ENCODE measurements around the gene STRIP1. TPM values are rescaled to one million over a fixed set of nuclear protein-coding genes. Genes with fewer than 3 reads are reported as not detected.

The STRIP1 gene
- total and polyA plus RNA-seq, 4 donors: 5.8 to 22.8 (median 13.2) TPM

- peaks cover 0 to 1% (median 0%) of the 10 kb centered on the region in 4 donors for H3K4me1 ChIP-seq (ENCODE audit: control insufficient read depth in 4 of 4, insufficient read depth in 4 of 4, low read length in 3 of 4)
- TF ChIP-seq SP1 (IDR thresholded peaks at IDR 0.05): no peak
- TF ChIP-seq RXRA (IDR thresholded peaks at IDR 0.05): no peak
- no peak for TF ChIP-seq REST (IDR thresholded peaks at IDR 0.05)
- no peak for TF ChIP-seq EGR1 (IDR thresholded peaks at IDR 0.05; ENCODE audit: low read depth in 2 of 2)
- TF ChIP-seq HNF4G (IDR thresholded peaks at IDR 0.05): no peak
- no peak for TF ChIP-seq GABPA (IDR thresholded peaks at IDR 0.05 in 1 of 2, conservative IDR thresholded peaks at IDR 0.05 in 1 of 2)
- no peak for TF ChIP-seq ATF3 (IDR thresholded peaks at IDR 0.05)
- TF ChIP-seq, protein P1, sequence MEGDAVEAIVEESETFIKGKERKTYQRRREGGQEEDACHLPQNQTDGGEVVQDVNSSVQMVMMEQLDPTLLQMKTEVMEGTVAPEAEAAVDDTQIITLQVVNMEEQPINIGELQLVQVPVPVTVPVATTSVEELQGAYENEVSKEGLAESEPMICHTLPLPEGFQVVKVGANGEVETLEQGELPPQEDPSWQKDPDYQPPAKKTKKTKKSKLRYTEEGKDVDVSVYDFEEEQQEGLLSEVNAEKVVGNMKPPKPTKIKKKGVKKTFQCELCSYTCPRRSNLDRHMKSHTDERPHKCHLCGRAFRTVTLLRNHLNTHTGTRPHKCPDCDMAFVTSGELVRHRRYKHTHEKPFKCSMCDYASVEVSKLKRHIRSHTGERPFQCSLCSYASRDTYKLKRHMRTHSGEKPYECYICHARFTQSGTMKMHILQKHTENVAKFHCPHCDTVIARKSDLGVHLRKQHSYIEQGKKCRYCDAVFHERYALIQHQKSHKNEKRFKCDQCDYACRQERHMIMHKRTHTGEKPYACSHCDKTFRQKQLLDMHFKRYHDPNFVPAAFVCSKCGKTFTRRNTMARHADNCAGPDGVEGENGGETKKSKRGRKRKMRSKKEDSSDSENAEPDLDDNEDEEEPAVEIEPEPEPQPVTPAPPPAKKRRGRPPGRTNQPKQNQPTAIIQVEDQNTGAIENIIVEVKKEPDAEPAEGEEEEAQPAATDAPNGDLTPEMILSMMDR (IDR thresholded peaks at IDR 0.05; ENCODE audit: low read depth, low read length, missing input control): no peak
- TF ChIP-seq, protein P2, sequence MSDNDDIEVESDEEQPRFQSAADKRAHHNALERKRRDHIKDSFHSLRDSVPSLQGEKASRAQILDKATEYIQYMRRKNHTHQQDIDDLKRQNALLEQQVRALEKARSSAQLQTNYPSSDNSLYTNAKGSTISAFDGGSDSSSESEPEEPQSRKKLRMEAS (IDR thresholded peaks at IDR 0.05): no peak
- no peak for TF ChIP-seq JUND (IDR thresholded peaks at IDR 0.05)
- no peak for TF ChIP-seq HNF4A (conservative IDR thresholded peaks at IDR 0.05)
- TF ChIP-seq RAD21 (IDR thresholded peaks at IDR 0.05): no peak
- no peak for TF ChIP-seq NR2F2 (IDR thresholded peaks at IDR 0.05)
- TF ChIP-seq FOXA1 (IDR thresholded peaks at IDR 0.05): no peak
- WGBS: 97% methylated on average over 10 of the region's 10 CpGs
- H3K27me3 ChIP-seq (ENCODE audit: control insufficient read depth in 4 of 4, insufficient read depth in 4 of 4, low read length in 3 of 4): no peaks in the 10 kb centered on the region
- no peak for DNase-seq (ENCODE audit: low spot score)
- H3K4me3 ChIP-seq (ENCODE audit: low read depth in 1 of 3, low read length in 3 of 3): no peak overlapping the region
- H3K9ac ChIP-seq (ENCODE audit: low read depth in 1 of 2, low read length in 2 of 2): no peak overlapping the region
- H3K27ac ChIP-seq (ENCODE audit: low read depth in 1 of 2, low read length in 2 of 2): no peak overlapping the region
- peaks cover 11 to 88% (median 79%) of the 10 kb centered on the region in 4 donors for H3K36me3 ChIP-seq (ENCODE audit: control insufficient read depth in 4 of 4, insufficient read depth in 3 of 4, low read depth in 1 of 4, low read length in 3 of 4)
- no peaks in the 10 kb centered on the region for H3K9me3 ChIP-seq (ENCODE audit: control insufficient read depth in 4 of 4, low read length in 3 of 4)
Measured at GRCh38 chr1:110043016-110043415, 8.6 kb downstream of the STRIP1 start.

DNA sequence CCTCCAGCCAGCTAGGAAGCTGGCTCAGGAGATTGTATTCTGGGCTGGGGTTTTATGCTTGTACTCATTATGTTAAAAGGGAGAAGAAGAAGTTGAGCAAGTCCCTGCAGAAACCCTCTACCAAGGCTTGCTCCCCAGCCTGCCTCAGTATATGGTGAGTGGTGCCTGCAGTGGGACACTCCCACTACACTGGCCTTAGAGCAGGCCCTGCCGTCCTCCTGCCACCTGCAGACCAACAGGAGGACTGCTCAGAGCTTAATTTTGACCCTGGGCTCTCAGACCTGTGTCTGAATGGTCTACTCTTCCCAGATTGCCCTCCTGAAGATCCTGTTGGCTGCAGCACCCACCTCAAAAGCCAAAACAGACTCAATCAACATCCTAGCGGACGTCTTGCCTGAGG is 13.0 kb downstream of the STRIP1 start:
- DNase-seq (ENCODE audit: low spot score): no peak
- no peak overlapping the region for H3K9ac ChIP-seq (ENCODE audit: low read depth in 1 of 2, low read length in 2 of 2)
- 85% methylated on average over 3 of the region's 3 CpGs for WGBS
- H3K27ac ChIP-seq (ENCODE audit: low read depth in 1 of 2, low read length in 2 of 2): no peak overlapping the region
- H3K4me3 ChIP-seq (ENCODE audit: low read depth in 1 of 3, low read length in 3 of 3): no peak overlapping the region
- H3K4me1 ChIP-seq (ENCODE audit: control insufficient read depth in 4 of 4, insufficient read depth in 4 of 4, low read length in 3 of 4): peaks cover 0 to 3% (median 0%) of the 10 kb centered on the region in 4 donors
- no peaks in the 10 kb centered on the region for H3K9me3 ChIP-seq (ENCODE audit: control insufficient read depth in 4 of 4, low read length in 3 of 4)
- no peaks in the 10 kb centered on the region for H3K27me3 ChIP-seq (ENCODE audit: control insufficient read depth in 4 of 4, insufficient read depth in 4 of 4, low read length in 3 of 4)
- TF ChIP-seq RAD21 (IDR thresholded peaks at IDR 0.05) (no peak), RXRA (IDR thresholded peaks at IDR 0.05) (no peak), EGR1 (IDR thresholded peaks at IDR 0.05; ENCODE audit: low read depth in 2 of 2) (no peak), REST (IDR thresholded peaks at IDR 0.05) (no peak), SP1 (IDR thresholded peaks at IDR 0.05) (no peak), ATF3 (IDR thresholded peaks at IDR 0.05) (no peak), YY1 (IDR thresholded peaks at IDR 0.05) (no peak), HNF4A (conservative IDR thresholded peaks at IDR 0.05) (no peak), FOXA2 (IDR thresholded peaks at IDR 0.05) (no peak)
- TF ChIP-seq, protein P3, sequence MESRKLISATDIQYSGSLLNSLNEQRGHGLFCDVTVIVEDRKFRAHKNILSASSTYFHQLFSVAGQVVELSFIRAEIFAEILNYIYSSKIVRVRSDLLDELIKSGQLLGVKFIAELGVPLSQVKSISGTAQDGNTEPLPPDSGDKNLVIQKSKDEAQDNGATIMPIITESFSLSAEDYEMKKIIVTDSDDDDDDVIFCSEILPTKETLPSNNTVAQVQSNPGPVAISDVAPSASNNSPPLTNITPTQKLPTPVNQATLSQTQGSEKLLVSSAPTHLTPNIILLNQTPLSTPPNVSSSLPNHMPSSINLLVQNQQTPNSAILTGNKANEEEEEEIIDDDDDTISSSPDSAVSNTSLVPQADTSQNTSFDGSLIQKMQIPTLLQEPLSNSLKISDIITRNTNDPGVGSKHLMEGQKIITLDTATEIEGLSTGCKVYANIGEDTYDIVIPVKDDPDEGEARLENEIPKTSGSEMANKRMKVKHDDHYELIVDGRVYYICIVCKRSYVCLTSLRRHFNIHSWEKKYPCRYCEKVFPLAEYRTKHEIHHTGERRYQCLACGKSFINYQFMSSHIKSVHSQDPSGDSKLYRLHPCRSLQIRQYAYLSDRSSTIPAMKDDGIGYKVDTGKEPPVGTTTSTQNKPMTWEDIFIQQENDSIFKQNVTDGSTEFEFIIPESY (IDR thresholded peaks at IDR 0.05): no peak
- TF ChIP-seq, protein P2 (IDR thresholded peaks at IDR 0.05): no peak
- peaks cover 12 to 92% (median 74%) of the 10 kb centered on the region in 4 donors for H3K36me3 ChIP-seq (ENCODE audit: control insufficient read depth in 4 of 4, insufficient read depth in 3 of 4, low read depth in 1 of 4, low read length in 3 of 4)
